ENCODE results near the gene UBAC2.

- TF ChIP-seq, protein P1, sequence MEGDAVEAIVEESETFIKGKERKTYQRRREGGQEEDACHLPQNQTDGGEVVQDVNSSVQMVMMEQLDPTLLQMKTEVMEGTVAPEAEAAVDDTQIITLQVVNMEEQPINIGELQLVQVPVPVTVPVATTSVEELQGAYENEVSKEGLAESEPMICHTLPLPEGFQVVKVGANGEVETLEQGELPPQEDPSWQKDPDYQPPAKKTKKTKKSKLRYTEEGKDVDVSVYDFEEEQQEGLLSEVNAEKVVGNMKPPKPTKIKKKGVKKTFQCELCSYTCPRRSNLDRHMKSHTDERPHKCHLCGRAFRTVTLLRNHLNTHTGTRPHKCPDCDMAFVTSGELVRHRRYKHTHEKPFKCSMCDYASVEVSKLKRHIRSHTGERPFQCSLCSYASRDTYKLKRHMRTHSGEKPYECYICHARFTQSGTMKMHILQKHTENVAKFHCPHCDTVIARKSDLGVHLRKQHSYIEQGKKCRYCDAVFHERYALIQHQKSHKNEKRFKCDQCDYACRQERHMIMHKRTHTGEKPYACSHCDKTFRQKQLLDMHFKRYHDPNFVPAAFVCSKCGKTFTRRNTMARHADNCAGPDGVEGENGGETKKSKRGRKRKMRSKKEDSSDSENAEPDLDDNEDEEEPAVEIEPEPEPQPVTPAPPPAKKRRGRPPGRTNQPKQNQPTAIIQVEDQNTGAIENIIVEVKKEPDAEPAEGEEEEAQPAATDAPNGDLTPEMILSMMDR (IDR thresholded peaks at IDR 0.05): no peak
- no peak for TF ChIP-seq POLR2A (IDR thresholded peaks at IDR 0.05)
- TF ChIP-seq EP300 (IDR thresholded peaks at IDR 0.05): no peak
Measured at GRCh38 chr13:99297331-99297730, 96.7 kb downstream of the UBAC2 start.
